Endothelial cell of umbilical vein (primary cell): ENCODE measurements around the gene JHY. TPM values are rescaled to one million over a fixed set of nuclear protein-coding genes. Genes with fewer than 3 reads are reported as not detected.

Experiments
- BruUV-seq: library from RNA; stranded (reverse); fragments of 400-500 nt; replicated peaks from 2 replicates; lab custom pipeline; 2021; lab: Mats Ljungman, UMichigan
- CTCF ChIA-PET: fragments of 300-600, 350-600 bp; sonication (Branson Sonifier 250); formaldehyde crosslinking; loops from one replicate; lab custom pipeline; 2021; ENCODE audit warnings: antibody characterized with exemption, inconsistent platforms; lab: Charles Lee
- POLR2A ChIA-PET: fragments of 300-600, 350-600 bp; sonication (Branson Sonifier 250); formaldehyde crosslinking; loops from one replicate; lab custom pipeline; 2021; ENCODE audit warnings: antibody characterized with exemption, inconsistent platforms; lab: Charles Lee
- DNase-seq: peaks from one replicate; pipeline ENCODE4 v3.0.0-alpha.2; 2011; ENCODE audit warnings: low read depth, low spot score
- FAIRE-seq: peaks from 2 replicates; lab custom pipeline; 2011; peaks lifted over from hg19 to GRCh38; lab: Jason Lieb, UNC
- H2AFZ ChIP-seq: 2 replicates; pipeline ENCODE4 v1.6.0; 2012; ENCODE audit warnings: low read depth, low read length, control low read depth, inconsistent platforms
- H3K27ac ChIP-seq: 2 replicates; pipeline ENCODE4 v1.5.1; 2011; ENCODE audit warnings: low read depth, mild to moderate bottlenecking, control low read depth, low read length, moderate library complexity; ENCODE audit not compliant: insufficient read depth
- H3K27me3 ChIP-seq, 2 experiments: 2 replicates each; pipeline versions ENCODE4 v1.6.0 to v1.6.1; 2011; ENCODE audit warnings: low read length in 2 of 2, mixed read lengths in 1 of 2; ENCODE audit not compliant: control insufficient read depth in 2 of 2, insufficient read depth in 2 of 2
- H3K36me3 ChIP-seq, 2 experiments: 2 replicates in 1 of 2; 3 replicates in 1 of 2; pipeline ENCODE4 v1.5.1; 2011; ENCODE audit warnings: low read length in 2 of 2, mild to moderate bottlenecking in 1 of 2, moderate library complexity in 1 of 2; ENCODE audit not compliant: control insufficient read depth in 2 of 2, insufficient read depth in 2 of 2; ENCODE audit errors: extremely low read depth in 1 of 2
- H3K4me1 ChIP-seq: 3 replicates; pipeline ENCODE4 v1.5.1; 2011; ENCODE audit warnings: mild to moderate bottlenecking, low read length; ENCODE audit not compliant: control insufficient read depth, insufficient read depth; ENCODE audit errors: extremely low read depth
- H3K4me2 ChIP-seq: 2 replicates; pipeline ENCODE4 v1.6.1; 2011; ENCODE audit warnings: low read length, control low read depth, mixed read lengths; ENCODE audit not compliant: insufficient read depth
- H3K4me3 ChIP-seq, 3 experiments: fragments of 200-600 bp in 1 of 3; sonication (generic), shearing (Covaris generic) in 1 of 3; replicated peaks in 1 of 3; 2 replicates each; pipeline ENCODE4 v1.5.1; 2011 to 2016; ENCODE audit warnings: control low read depth in 3 of 3, low read length in 3 of 3, mild to moderate bottlenecking in 2 of 3, inconsistent platforms in 1 of 3, low read depth in 1 of 3, moderate library complexity in 1 of 3; ENCODE audit not compliant: insufficient read depth in 1 of 3
- H3K79me2 ChIP-seq: 2 replicates; pipeline ENCODE4 v1.6.0; 2012; ENCODE audit warnings: low read length, inconsistent platforms; ENCODE audit not compliant: control insufficient read depth, insufficient read depth
- H3K9ac ChIP-seq: replicated peaks from 2 replicates; pipeline ENCODE3; 2011; ENCODE audit warnings: low read length, control low read depth; ENCODE audit not compliant: insufficient read depth; ENCODE audit errors: extremely low read depth
- H3K9me1 ChIP-seq: replicated peaks from 3 replicates; pipeline ENCODE4 v1.6.0; 2011; ENCODE audit warnings: mild to moderate bottlenecking, low read length; ENCODE audit not compliant: control insufficient read depth, insufficient read depth; ENCODE audit errors: extremely low read depth
- H3K9me3 ChIP-seq: replicated peaks from 2 replicates; pipeline ENCODE4 v1.5.1; 2012; ENCODE audit warnings: low read length, inconsistent platforms; ENCODE audit not compliant: control insufficient read depth, insufficient read depth
- H4K20me1 ChIP-seq: replicated peaks from 2 replicates; pipeline ENCODE3; 2011; ENCODE audit warnings: mild to moderate bottlenecking, low read length; ENCODE audit not compliant: control insufficient read depth, insufficient read depth; ENCODE audit errors: extremely low read depth
- EZH2 ChIP-seq: IDR thresholded peaks from 2 replicates; pipeline ENCODE4 v1.6.1; 2012; ENCODE audit warnings: borderline replicate concordance, low read depth, mild to moderate bottlenecking, moderate library complexity, low read length, inconsistent platforms; ENCODE audit not compliant: severe bottlenecking
- FOS ChIP-seq: IDR thresholded peaks from 2 replicates; pipeline ENCODE4 v1.6.1; 2011; ENCODE audit warnings: mild to moderate bottlenecking, low read length, moderate library complexity, borderline replicate concordance; ENCODE audit not compliant: insufficient read depth
- GATA2 ChIP-seq: IDR thresholded peaks from 2 replicates; pipeline ENCODE4 v1.7.0; 2011; ENCODE audit warnings: low read depth, mild to moderate bottlenecking, moderate library complexity, mixed read lengths, low read length; ENCODE audit not compliant: insufficient read length, insufficient read depth
- JUN ChIP-seq: IDR thresholded peaks from 2 replicates; pipeline ENCODE4 v1.6.1; 2011; ENCODE audit warnings: borderline replicate concordance, low read depth; ENCODE audit not compliant: insufficient read length, insufficient read depth
- MYC ChIP-seq: IDR thresholded peaks from one replicate; pipeline ENCODE4 v1.6.1; 2011; ENCODE audit warnings: mild to moderate bottlenecking, low read depth, low read length
- POLR2A ChIP-seq: IDR thresholded peaks from 2 replicates; pipeline ENCODE4 v1.6.1; 2012; ENCODE audit warnings: low read depth, mild to moderate bottlenecking, control low read depth, low read length
- POLR2AphosphoS5 ChIP-seq: IDR thresholded peaks from 2 replicates; pipeline ENCODE4 v1.6.1; 2012; ENCODE audit warnings: low read depth, mild to moderate bottlenecking, control low read depth, low read length, moderate library complexity; ENCODE audit not compliant: insufficient read depth
- dilution Hi-C: fragments of 300-500 bp; cut with MboI; formaldehyde crosslinking; loops from one replicate; pipeline ENCODE4 v1.15.0; 2019; ENCODE audit warnings: low sequenced_read_pairs; ENCODE audit not compliant: extremely low pct_ligation_motif_present
- intact Hi-C: fragments of 100-400 bp; cut with micrococcal nuclease; formaldehyde crosslinking; loops from one replicate; pipeline ENCODE4 v1.10.0; 2022
- polyA plus RNA-seq, 4 experiments: library from polyadenylated mRNA; depleted of rRNA in 3 of 4; stranded (reverse) in 3 of 4; unstranded in 1 of 4; fragments of >200 nt; gene quantifications; 2 replicates each; pipeline versions ENCODE4 v1.2.1 to v1.2.3, GENCODE V29; 2011 to 2012; ENCODE audit warnings: missing spikeins in 1 of 4
- total RNA-seq: library from RNA; stranded (reverse); gene quantifications from 2 replicates; pipeline ENCODE4 v1.2.3, GENCODE V29; 2021
- TF ChIP-seq, protein P1 (sequence below), 2 donors: IDR thresholded peaks; 1 replicate in 1 of 2; 2 replicates in 1 of 2; pipeline ENCODE4 v1.5.1; 2011; ENCODE audit warnings: low read length in 2 of 2, mild to moderate bottlenecking in 2 of 2, moderate library complexity in 2 of 2, control low read depth in 1 of 2, inconsistent platforms in 1 of 2, low read depth in 1 of 2; ENCODE audit not compliant: insufficient read depth in 1 of 2; ENCODE audit errors: extremely low read depth in 1 of 2
- TF ChIP-seq, protein P2 (sequence below): IDR thresholded peaks from 2 replicates; pipeline ENCODE4 v1.6.1; 2011; ENCODE audit not compliant: insufficient read depth, insufficient read length

JHY gene
- total and polyA plus RNA-seq, 2 donors (not counting 3 experiments of a cell fraction or from before 2014, with no cell fraction given) = 1.8 to 3.9 TPM

DNA sequence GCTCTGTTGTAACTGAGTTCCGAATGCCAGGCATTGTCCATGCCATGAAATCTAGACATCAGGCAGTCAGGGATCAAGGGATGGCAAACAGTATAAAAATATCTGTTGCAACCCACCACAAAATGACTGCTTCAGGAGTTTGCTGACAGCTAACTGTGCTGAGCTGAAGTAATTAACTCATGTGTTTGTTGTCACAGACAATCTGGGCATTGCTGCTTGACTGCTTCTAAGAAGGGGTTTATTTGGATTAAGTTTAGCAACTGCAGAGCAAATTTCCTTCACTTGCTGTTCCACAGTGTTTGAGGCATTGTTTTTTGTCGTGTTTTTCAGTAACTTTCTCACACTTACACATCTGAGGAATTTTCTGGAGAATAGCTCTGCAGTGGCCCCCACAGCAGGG lies 68.7 kb downstream of the JHY start:
- H3K79me2 ChIP-seq = no peaks in the 10 kb centered on the region
- BruUV-seq = no TSS peak
- DNase-seq (no peak), FAIRE-seq (no peak)
- no peaks in the 10 kb centered on the region for H3K9me3 ChIP-seq
- POLR2A ChIA-PET = no interaction called here
- intact Hi-C loops = no loop called here
- no peak overlapping the region for H3K4me3 ChIP-seq
- H3K4me2 ChIP-seq = no peak overlapping the region
- TF ChIP-seq MYC (no peak), POLR2A (no peak), FOS (no peak), POLR2AphosphoS5 (no peak)
- TF ChIP-seq, protein P1, sequence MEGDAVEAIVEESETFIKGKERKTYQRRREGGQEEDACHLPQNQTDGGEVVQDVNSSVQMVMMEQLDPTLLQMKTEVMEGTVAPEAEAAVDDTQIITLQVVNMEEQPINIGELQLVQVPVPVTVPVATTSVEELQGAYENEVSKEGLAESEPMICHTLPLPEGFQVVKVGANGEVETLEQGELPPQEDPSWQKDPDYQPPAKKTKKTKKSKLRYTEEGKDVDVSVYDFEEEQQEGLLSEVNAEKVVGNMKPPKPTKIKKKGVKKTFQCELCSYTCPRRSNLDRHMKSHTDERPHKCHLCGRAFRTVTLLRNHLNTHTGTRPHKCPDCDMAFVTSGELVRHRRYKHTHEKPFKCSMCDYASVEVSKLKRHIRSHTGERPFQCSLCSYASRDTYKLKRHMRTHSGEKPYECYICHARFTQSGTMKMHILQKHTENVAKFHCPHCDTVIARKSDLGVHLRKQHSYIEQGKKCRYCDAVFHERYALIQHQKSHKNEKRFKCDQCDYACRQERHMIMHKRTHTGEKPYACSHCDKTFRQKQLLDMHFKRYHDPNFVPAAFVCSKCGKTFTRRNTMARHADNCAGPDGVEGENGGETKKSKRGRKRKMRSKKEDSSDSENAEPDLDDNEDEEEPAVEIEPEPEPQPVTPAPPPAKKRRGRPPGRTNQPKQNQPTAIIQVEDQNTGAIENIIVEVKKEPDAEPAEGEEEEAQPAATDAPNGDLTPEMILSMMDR (IDR thresholded peaks at IDR 0.05; ENCODE audit: extremely low read depth in 1 of 2, insufficient read depth in 1 of 2, low read depth in 1 of 2, low read length in 2 of 2) = no peak
- no peaks in the 10 kb centered on the region for H3K4me1 ChIP-seq
- CTCF ChIA-PET = interaction anchor here (0.9 to 2.6 kb wide), 2 partner anchors 70 to 72 kb away, joined by 3 to 11 read pairs; no protein-coding TSS in a partner anchor
- no peaks in the 10 kb centered on the region for H3K9me1 ChIP-seq
- no peak overlapping the region for H3K27ac ChIP-seq
- no peak overlapping the region for H3K9ac ChIP-seq
- no peak overlapping the region for H2AFZ ChIP-seq
- dilution Hi-C loops = no loop called here
- H3K27me3 ChIP-seq = no peaks in the 10 kb centered on the region
- H4K20me1 ChIP-seq = no peaks in the 10 kb centered on the region
- H3K36me3 ChIP-seq = no peaks in the 10 kb centered on the region

GRCh38 chr11:122954455-122954854 lies 71.9 kb downstream of the JHY start:
- TF ChIP-seq EZH2 (no peak), GATA2 (no peak), POLR2A (no peak), POLR2AphosphoS5 (no peak), JUN (no peak), MYC (no peak)
- TF ChIP-seq, protein P2, sequence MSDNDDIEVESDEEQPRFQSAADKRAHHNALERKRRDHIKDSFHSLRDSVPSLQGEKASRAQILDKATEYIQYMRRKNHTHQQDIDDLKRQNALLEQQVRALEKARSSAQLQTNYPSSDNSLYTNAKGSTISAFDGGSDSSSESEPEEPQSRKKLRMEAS = no peak
- TF ChIP-seq, protein P1 (IDR thresholded peaks at IDR 0.05; ENCODE audit: extremely low read depth in 1 of 2, insufficient read depth in 1 of 2, low read depth in 1 of 2, low read length in 2 of 2) = no peak
- no TSS peak for BruUV-seq
- ChIA-PET POLR2A (no interaction called here), CTCF (interaction anchor here (0.9 kb wide), 1 partner anchor 20 kb away, joined by 3 read pairs; no protein-coding TSS in a partner anchor)
- Histone ChIP-seq H4K20me1 (no peaks in the 10 kb centered on the region), H3K9me3 (no peaks in the 10 kb centered on the region), H3K27me3 (no peaks in the 10 kb centered on the region), H3K36me3 (no peaks in the 10 kb centered on the region), H3K27ac (no peak overlapping the region), H3K4me3 (no peak overlapping the region), H3K4me2 (no peak overlapping the region), H3K4me1 (no peaks in the 10 kb centered on the region), H3K9me1 (no peaks in the 10 kb centered on the region), H3K79me2 (no peaks in the 10 kb centered on the region), H3K9ac (no peak overlapping the region), H2AFZ (no peak overlapping the region)
- dilution Hi-C loops (no loop called here), intact Hi-C loops (no loop called here)
- no peak for FAIRE-seq
- no peak for DNase-seq
